Keratinocyte (primary cell): ENCODE measurements around the gene CPT2. TPM values are rescaled to one million over a fixed set of nuclear protein-coding genes. Genes with fewer than 3 reads are reported as not detected.

Source experiments
- DNase-seq: peaks from one replicate; pipeline ENCODE4 v3.0.0-alpha.2; 2011; ENCODE audit warnings: low read depth, missing footprints, low spot score
- FAIRE-seq: peaks from 2 replicates; lab custom pipeline; 2011; peaks lifted over from hg19 to GRCh38; lab: Jason Lieb, UNC
- H2AFZ ChIP-seq: 2 replicates; pipeline ENCODE4 v1.6.0; 2012; ENCODE audit warnings: low read length, control low read depth, inconsistent platforms; ENCODE audit not compliant: control insufficient read depth
- H3K27ac ChIP-seq: 2 replicates; pipeline ENCODE4 v1.5.1; 2011; ENCODE audit warnings: low read length; ENCODE audit not compliant: control insufficient read depth, insufficient read depth
- H3K27me3 ChIP-seq: 3 replicates; pipeline ENCODE4 v1.6.0; 2011; ENCODE audit warnings: low read length; ENCODE audit not compliant: control insufficient read depth, insufficient read depth; ENCODE audit errors: extremely low read depth
- H3K36me3 ChIP-seq, 2 experiments: 2 replicates in 1 of 2; 3 replicates in 1 of 2; pipeline ENCODE4 v1.5.1; 2011; ENCODE audit warnings: low read length in 2 of 2, mild to moderate bottlenecking in 1 of 2; ENCODE audit not compliant: control insufficient read depth in 2 of 2, insufficient read depth in 2 of 2; ENCODE audit errors: extremely low read depth in 1 of 2
- H3K4me1 ChIP-seq: 3 replicates; pipeline ENCODE4 v1.5.1; 2011; ENCODE audit warnings: low read length; ENCODE audit not compliant: control insufficient read depth, insufficient read depth; ENCODE audit errors: extremely low read depth
- H3K4me2 ChIP-seq: 3 replicates; pipeline ENCODE4 v1.6.0; 2011; ENCODE audit warnings: low read depth, low read length; ENCODE audit not compliant: control insufficient read depth, insufficient read depth; ENCODE audit errors: extremely low read depth
- H3K4me3 ChIP-seq, 3 experiments: fragments of 200-600 bp in 1 of 3; sonication (generic) in 1 of 3; 2 replicates in 2 of 3; 3 replicates in 1 of 3; pipeline ENCODE4 v1.5.1; 2011 to 2016; ENCODE audit warnings: low read length in 3 of 3, mild to moderate bottlenecking in 3 of 3, control low read depth in 2 of 3, inconsistent platforms in 1 of 3, low read depth in 1 of 3, mixed read lengths in 1 of 3, mixed run types in 1 of 3, moderate library complexity in 1 of 3; ENCODE audit not compliant: control insufficient read depth in 2 of 3, insufficient read depth in 2 of 3; ENCODE audit errors: extremely low read depth in 1 of 3
- H3K79me2 ChIP-seq: 2 replicates; pipeline ENCODE4 v1.6.0; 2012; ENCODE audit warnings: low read length; ENCODE audit not compliant: control insufficient read depth, insufficient read depth
- H3K9ac ChIP-seq: 3 replicates; pipeline ENCODE4 v1.6.0; 2011; ENCODE audit warnings: low read length; ENCODE audit not compliant: control insufficient read depth, insufficient read depth; ENCODE audit errors: extremely low read depth
- H3K9me1 ChIP-seq: 3 replicates; pipeline ENCODE4 v1.6.0; 2011; ENCODE audit warnings: low read length; ENCODE audit not compliant: control insufficient read depth, insufficient read depth; ENCODE audit errors: extremely low read depth
- H3K9me3 ChIP-seq: 2 replicates; pipeline ENCODE4 v1.5.1; 2012; ENCODE audit warnings: low read depth, low read length; ENCODE audit not compliant: control insufficient read depth
- H4K20me1 ChIP-seq: 3 replicates; pipeline ENCODE4 v1.6.0; 2011; ENCODE audit warnings: low read length; ENCODE audit not compliant: control insufficient read depth, insufficient read depth; ENCODE audit errors: extremely low read depth
- CTCF ChIP-seq, 3 experiments: IDR thresholded peaks in 1 of 3; conservative IDR thresholded peaks in 1 of 3; optimal IDR thresholded peaks in 1 of 3; 2 replicates in 2 of 3; 3 replicates in 1 of 3; pipeline versions ENCODE3 to v1.5.1; 2011; ENCODE audit warnings: low read length in 3 of 3, mild to moderate bottlenecking in 3 of 3, moderate library complexity in 2 of 3, control low read depth in 1 of 3, inconsistent platforms in 1 of 3; ENCODE audit not compliant: insufficient read depth in 2 of 3; ENCODE audit errors: extremely low read depth in 1 of 3
- EZH2 ChIP-seq: IDR thresholded peaks from one replicate; pipeline ENCODE4 v1.6.1; 2012; ENCODE audit warnings: inconsistent platforms, mild to moderate bottlenecking, low read length, moderate library complexity
- dilution Hi-C: fragments of 300-500 bp; cut with MboI; formaldehyde crosslinking; loops from one replicate; pipeline ENCODE4 v1.7.0; 2020; ENCODE audit warnings: low sequenced_read_pairs; ENCODE audit not compliant: extremely low pct_ligation_motif_present
- polyA plus RNA-seq, 5 experiments: library from polyadenylated mRNA; depleted of rRNA in 3 of 5; stranded (reverse) in 3 of 5; stranded (forward) in 1 of 5; unstranded in 1 of 5; fragments of >200 nt; gene quantifications; 1 replicate in 1 of 5; 2 replicates in 3 of 5; 3 replicates in 1 of 5; pipeline versions ENCODE4 v1.2.1 to v1.2.3, GENCODE V29; 2011 to 2012; ENCODE audit warnings: missing spikeins in 2 of 5, low read depth in 1 of 5, low replicate concordance in 1 of 5

Gene CPT2
- polyA plus RNA-seq, 1 donor (not counting 4 experiments of a cell fraction or from before 2014, with no cell fraction given) = 16.6 TPM

- no peak for FAIRE-seq
Measured at GRCh38 chr1:53250325-53250724, 53.7 kb downstream of the CPT2 start.

GRCh38 chr1:53254011-53254640 is 57.5 kb downstream of the CPT2 start:
- FAIRE-seq = no peak
- no peak for TF ChIP-seq CTCF (optimal IDR thresholded peaks at IDR 0.05 in 1 of 3, IDR thresholded peaks at IDR 0.05 in 1 of 3, conservative IDR thresholded peaks at IDR 0.05 in 1 of 3; ENCODE audit: extremely low read depth in 1 of 3, insufficient read depth in 2 of 3, low read length in 3 of 3)
- no peak for TF ChIP-seq EZH2
- dilution Hi-C loops = no loop called here
- H3K9me1 ChIP-seq = no peaks in the 10 kb centered on the region
- no peaks in the 10 kb centered on the region for H3K27me3 ChIP-seq
- no peak overlapping the region for H3K4me2 ChIP-seq
- H3K79me2 ChIP-seq = no peaks in the 10 kb centered on the region
- H3K4me1 ChIP-seq = no peaks in the 10 kb centered on the region
- H3K9ac ChIP-seq = no peak overlapping the region
- H4K20me1 ChIP-seq = no peaks in the 10 kb centered on the region
- no peak overlapping the region for H3K27ac ChIP-seq
- H3K36me3 ChIP-seq = peaks cover 13 to 40% of the 10 kb centered on the region in 2 experiments
- H3K4me3 ChIP-seq = no peak overlapping the region
- no peaks in the 10 kb centered on the region for H3K9me3 ChIP-seq
- no peak overlapping the region for H2AFZ ChIP-seq
- DNase-seq = no peak

More at GRCh38 chr1:53250325-53250724, 53.7 kb downstream of the CPT2 start:
- no peak overlapping the region for H3K9ac ChIP-seq
- no peaks in the 10 kb centered on the region for H3K9me1 ChIP-seq
- no peaks in the 10 kb centered on the region for H3K79me2 ChIP-seq
- dilution Hi-C loops = no loop called here
- no peaks in the 10 kb centered on the region for H3K4me1 ChIP-seq
- TF ChIP-seq CTCF (optimal IDR thresholded peaks at IDR 0.05 in 1 of 3, IDR thresholded peaks at IDR 0.05 in 1 of 3, conservative IDR thresholded peaks at IDR 0.05 in 1 of 3; ENCODE audit: extremely low read depth in 1 of 3, insufficient read depth in 2 of 3, low read length in 3 of 3) = no peak
- TF ChIP-seq EZH2 = no peak
- H3K27ac ChIP-seq = no peak overlapping the region
- no peaks in the 10 kb centered on the region for H4K20me1 ChIP-seq
- H3K4me2 ChIP-seq = no peak overlapping the region
- H3K36me3 ChIP-seq = peaks cover 10 to 29% of the 10 kb centered on the region in 2 experiments
- no peak overlapping the region for H3K4me3 ChIP-seq
- H3K27me3 ChIP-seq = no peaks in the 10 kb centered on the region
- no peaks in the 10 kb centered on the region for H3K9me3 ChIP-seq
- H2AFZ ChIP-seq = no peak overlapping the region
- DNase-seq = no peak
